ENCODE measurements around the gene OR52B2.

Gene OR52B2

DNA sequence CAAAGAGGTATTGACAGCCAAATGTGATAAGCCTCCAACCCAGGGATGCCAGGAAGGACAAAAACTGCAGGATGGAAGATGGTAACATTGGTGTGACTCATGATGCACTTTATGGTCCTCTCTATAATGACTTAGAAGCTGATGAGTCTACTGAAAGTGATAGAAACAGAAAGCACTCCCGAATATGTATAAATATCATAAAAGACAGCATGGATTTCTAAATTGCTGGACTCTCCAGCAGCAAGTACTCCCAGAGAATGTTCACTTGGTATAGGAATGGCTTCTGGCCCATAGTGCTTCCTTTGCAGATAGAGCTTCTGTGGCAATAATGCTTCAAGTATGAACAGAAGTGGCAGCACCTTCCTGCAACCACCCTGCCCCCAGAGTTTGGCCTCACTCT is at the start of gene OR52B2:
OR52B2 (minus strand) TSS at position 101 of the 400 bp plus-strand sequence; CDS start at position 101, 0 bp downstream.
- H3K36me3 ChIP-seq (replicated peaks; ENCODE audit: insufficient read depth, low read length): no peaks in the 10 kb centered on the region
- no peak within 1 kb of the TSS for H3K9ac ChIP-seq (ENCODE audit: low read length)
- H4K20me1 ChIP-seq (ENCODE audit: insufficient read depth, low read length): no peaks in the 10 kb centered on the region
- no peaks in the 10 kb centered on the region for H3K9me2 ChIP-seq (replicated peaks; ENCODE audit: insufficient read depth, low read length)
- TF ChIP-seq CTCF (IDR thresholded peaks at IDR 0.05; ENCODE audit: low read length) (no peak), EZH2phosphoT487 (IDR thresholded peaks at IDR 0.05; ENCODE audit: low read length) (no peak), EZH2 (optimal IDR thresholded peaks at IDR 0.05; ENCODE audit: low read depth, low read length) (no peak)
- no peaks in the 10 kb centered on the region for H3F3A ChIP-seq (ENCODE audit: insufficient read depth, low read length)
- no peak within 1 kb of the TSS for H3K27ac ChIP-seq (ENCODE audit: low read length)
- no peaks in the 10 kb centered on the region for H3K79me2 ChIP-seq (ENCODE audit: low read length)
- no peaks in the 10 kb centered on the region for H3K9me3 ChIP-seq (replicated peaks; ENCODE audit: insufficient read depth, low read length)
- H3K4me3 ChIP-seq (ENCODE audit: low read length): no peak within 1 kb of the TSS
- no peaks in the 10 kb centered on the region for H3K4me1 ChIP-seq (ENCODE audit: low read length)
- no peak within 1 kb of the TSS for H2AFZ ChIP-seq (ENCODE audit: low read length)
- no peak for DNase-seq
- no peaks in the 10 kb centered on the region for H3K27me3 ChIP-seq (replicated peaks; ENCODE audit: insufficient read depth, low read length)
- no peak within 1 kb of the TSS for H3K4me2 ChIP-seq (ENCODE audit: low read depth, low read length)

DNA sequence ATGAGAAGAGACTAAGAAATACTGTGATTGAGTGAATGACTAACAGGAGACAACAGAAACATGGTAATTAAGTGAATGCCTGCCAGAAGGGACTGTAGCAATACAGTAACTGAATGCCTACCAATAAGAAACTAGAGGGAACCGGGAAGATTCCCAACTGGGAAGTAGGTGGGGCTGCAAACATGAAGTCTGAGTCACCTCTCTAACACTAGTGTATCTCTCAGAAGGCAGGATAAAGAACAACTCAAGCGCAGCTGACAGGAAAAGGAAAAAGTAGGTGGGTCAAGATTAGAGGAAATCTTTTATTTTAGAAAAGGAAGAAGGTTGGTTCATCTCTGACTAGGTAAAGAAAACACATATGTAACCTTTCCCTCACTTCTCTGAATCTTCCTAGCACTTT is 49.2 kb upstream of the OR52B2 start:
- Histone ChIP-seq H3F3A (ENCODE audit: insufficient read depth, low read length) (no peaks in the 10 kb centered on the region), H3K4me2 (ENCODE audit: low read depth, low read length) (no peak overlapping the region), H3K27me3 (replicated peaks; ENCODE audit: insufficient read depth, low read length) (no peaks in the 10 kb centered on the region), H2AFZ (ENCODE audit: low read length) (no peak overlapping the region), H3K9me2 (replicated peaks; ENCODE audit: insufficient read depth, low read length) (no peaks in the 10 kb centered on the region), H3K9ac (ENCODE audit: low read length) (no peak overlapping the region), H3K4me1 (ENCODE audit: low read length) (no peaks in the 10 kb centered on the region), H3K9me3 (replicated peaks; ENCODE audit: insufficient read depth, low read length) (no peaks in the 10 kb centered on the region), H3K79me2 (ENCODE audit: low read length) (peaks cover under 1% of the 10 kb centered on the region; the same call in 1 of the 2 replicates), H3K4me3 (ENCODE audit: low read length) (no peak overlapping the region), H4K20me1 (ENCODE audit: insufficient read depth, low read length) (no peaks in the 10 kb centered on the region), H3K36me3 (replicated peaks; ENCODE audit: insufficient read depth, low read length) (no peaks in the 10 kb centered on the region; the same call in 1 of the 2 replicates), H3K27ac (ENCODE audit: low read length) (no peak overlapping the region)
- no peak for DNase-seq
- TF ChIP-seq CTCF (IDR thresholded peaks at IDR 0.05; ENCODE audit: low read length): no peak
- TF ChIP-seq EZH2phosphoT487 (IDR thresholded peaks at IDR 0.05; ENCODE audit: low read length): no peak
- TF ChIP-seq EZH2 (optimal IDR thresholded peaks at IDR 0.05; ENCODE audit: low read depth, low read length): no peak

DNA sequence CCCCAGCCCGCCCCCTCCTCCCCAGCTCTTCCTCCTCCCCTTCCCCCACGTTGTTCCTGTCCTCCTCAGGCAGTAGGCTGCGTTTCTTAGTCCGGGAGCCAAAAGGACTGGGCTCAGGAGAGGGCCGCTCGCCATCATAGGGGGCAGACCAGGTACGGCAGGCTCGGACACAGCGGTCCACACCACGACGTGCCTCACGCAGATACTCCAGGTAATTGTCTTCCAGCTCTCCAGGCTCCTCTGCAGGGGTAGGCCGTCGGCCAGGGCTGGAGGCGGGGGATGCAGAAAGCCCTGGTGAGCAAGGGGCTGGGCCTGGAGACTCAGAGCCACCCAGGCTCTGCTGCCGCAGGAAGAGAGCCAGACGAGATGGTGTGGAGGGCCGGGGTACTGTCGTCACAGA is 47.6 kb upstream of the OR52B2 start:
- Histone ChIP-seq H3K79me2 (ENCODE audit: low read length) (no peaks in the 10 kb centered on the region), H3K4me3 (ENCODE audit: low read length) (no peak overlapping the region), H3K9me3 (replicated peaks; ENCODE audit: insufficient read depth, low read length) (no peaks in the 10 kb centered on the region), H3K4me1 (ENCODE audit: low read length) (no peaks in the 10 kb centered on the region), H3K9me2 (replicated peaks; ENCODE audit: insufficient read depth, low read length) (no peaks in the 10 kb centered on the region), H3K36me3 (replicated peaks; ENCODE audit: insufficient read depth, low read length) (peaks cover 5% of the 10 kb centered on the region; the same call in 1 of the 2 replicates), H3F3A (ENCODE audit: insufficient read depth, low read length) (no peaks in the 10 kb centered on the region), H3K27ac (ENCODE audit: low read length) (no peak overlapping the region), H3K27me3 (replicated peaks; ENCODE audit: insufficient read depth, low read length) (no peaks in the 10 kb centered on the region), H3K4me2 (ENCODE audit: low read depth, low read length) (no peak overlapping the region), H3K9ac (ENCODE audit: low read length) (no peak overlapping the region), H2AFZ (ENCODE audit: low read length) (no peak overlapping the region), H4K20me1 (ENCODE audit: insufficient read depth, low read length) (no peaks in the 10 kb centered on the region)
- no peak for TF ChIP-seq CTCF (IDR thresholded peaks at IDR 0.05; ENCODE audit: low read length)
- TF ChIP-seq EZH2 (optimal IDR thresholded peaks at IDR 0.05; ENCODE audit: low read depth, low read length): no peak
- TF ChIP-seq EZH2phosphoT487 (IDR thresholded peaks at IDR 0.05; ENCODE audit: low read length): no peak
- DNase-seq: no peak
